Mesothelial cell of epicardium (in vitro differentiated cells): ENCODE results near the gene HLA-DOB. TPM values are rescaled to one million over a fixed set of nuclear protein-coding genes. Genes with fewer than 3 reads are reported as not detected.
A peak's percentile ranks its signal among the peaks of the same experiment; 100 is the strongest.

Source experiments
- DNase-seq, 2 experiments: peaks; one replicate each; pipeline ENCODE4 v3.0.0; 2021; ENCODE audit warnings: low spot score in 2 of 2; ENCODE audit not compliant: unreplicated experiment in 2 of 2
- H3K27ac Mint-ChIP-seq: 2 replicates; pipeline ENCODE4 v1.8.0; 2021; ENCODE audit warnings: mixed read lengths
- H3K27me3 Mint-ChIP-seq: 2 replicates; pipeline ENCODE4 v1.8.0; 2021; ENCODE audit warnings: low read depth, mixed read lengths
- H3K36me3 Mint-ChIP-seq: 2 replicates; pipeline ENCODE4 v1.8.0; 2021; ENCODE audit warnings: mixed read lengths
- H3K4me1 Mint-ChIP-seq: 2 replicates; pipeline ENCODE4 v1.8.0; 2021; ENCODE audit warnings: mixed read lengths
- H3K4me3 Mint-ChIP-seq: 2 replicates; pipeline ENCODE4 v1.8.0; 2021; ENCODE audit warnings: mild to moderate bottlenecking, moderate library complexity, mixed read lengths
- H3K9me3 Mint-ChIP-seq: 2 replicates; pipeline ENCODE4 v1.8.0; 2021; ENCODE audit warnings: mixed read lengths
- CTCF ChIP-seq: fragments of 200-600 bp; sonication (generic); IDR thresholded peaks from one replicate; pipeline ENCODE4 v1.5.0; 2021; ENCODE audit warnings: antibody characterized with exemption; ENCODE audit not compliant: unreplicated experiment
- total RNA-seq: library from RNA; stranded (reverse); gene quantifications from 3 replicates; pipeline ENCODE4 v1.2.1, GENCODE V29; 2021

Gene HLA-DOB
- total RNA-seq, 1 donor from 2014 or later, result 0.45 TPM

DNA sequence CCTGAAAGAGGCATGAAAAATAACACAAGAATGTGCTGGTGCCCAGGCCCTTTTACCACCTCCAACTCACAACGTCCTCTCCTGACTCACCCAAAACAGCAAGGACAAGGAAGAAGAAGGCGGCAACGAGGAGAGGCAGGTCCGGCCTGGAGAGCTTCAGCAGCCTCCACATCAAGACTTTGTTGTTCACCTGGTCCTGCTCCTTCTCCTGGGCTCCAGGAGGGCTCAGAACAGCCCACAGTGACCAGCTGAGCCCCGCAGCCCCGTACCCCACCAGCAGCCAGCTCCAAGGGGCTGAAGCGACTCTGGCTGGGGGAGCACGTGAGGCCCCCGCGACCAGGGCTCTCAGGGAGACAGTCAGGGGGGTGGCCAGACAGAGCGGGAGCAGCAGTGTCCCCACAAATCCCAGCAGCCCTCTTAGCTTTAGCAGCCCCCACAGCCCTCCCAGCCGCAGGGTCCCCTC lies 20.9 kb upstream of the HLA-DOB start:
- TF ChIP-seq CTCF, result no peak
- H3K4me1 Mint-ChIP-seq, result peaks cover 11% of the 10 kb centered on the region
- H3K36me3 Mint-ChIP-seq, result peaks cover 18% of the 10 kb centered on the region
- no peak overlapping the region for H3K27ac Mint-ChIP-seq
- peaks cover 11% of the 10 kb centered on the region for H3K27me3 Mint-ChIP-seq
- peak overlapping the region; percentile 87 for H3K4me3 Mint-ChIP-seq
- no peak for DNase-seq
- no peaks in the 10 kb centered on the region for H3K9me3 Mint-ChIP-seq

GRCh38 chr6:32836873-32837272 lies 20.1 kb upstream of the HLA-DOB start:
- H3K9me3 Mint-ChIP-seq, result no peaks in the 10 kb centered on the region
- no peak for TF ChIP-seq CTCF
- peaks cover 11% of the 10 kb centered on the region for H3K4me1 Mint-ChIP-seq
- no peak for DNase-seq
- peaks cover 5% of the 10 kb centered on the region for H3K27me3 Mint-ChIP-seq
- H3K36me3 Mint-ChIP-seq, result peaks cover 13% of the 10 kb centered on the region
- H3K27ac Mint-ChIP-seq, result no peak overlapping the region
- H3K4me3 Mint-ChIP-seq, result peak overlapping the region; percentile 87

DNA sequence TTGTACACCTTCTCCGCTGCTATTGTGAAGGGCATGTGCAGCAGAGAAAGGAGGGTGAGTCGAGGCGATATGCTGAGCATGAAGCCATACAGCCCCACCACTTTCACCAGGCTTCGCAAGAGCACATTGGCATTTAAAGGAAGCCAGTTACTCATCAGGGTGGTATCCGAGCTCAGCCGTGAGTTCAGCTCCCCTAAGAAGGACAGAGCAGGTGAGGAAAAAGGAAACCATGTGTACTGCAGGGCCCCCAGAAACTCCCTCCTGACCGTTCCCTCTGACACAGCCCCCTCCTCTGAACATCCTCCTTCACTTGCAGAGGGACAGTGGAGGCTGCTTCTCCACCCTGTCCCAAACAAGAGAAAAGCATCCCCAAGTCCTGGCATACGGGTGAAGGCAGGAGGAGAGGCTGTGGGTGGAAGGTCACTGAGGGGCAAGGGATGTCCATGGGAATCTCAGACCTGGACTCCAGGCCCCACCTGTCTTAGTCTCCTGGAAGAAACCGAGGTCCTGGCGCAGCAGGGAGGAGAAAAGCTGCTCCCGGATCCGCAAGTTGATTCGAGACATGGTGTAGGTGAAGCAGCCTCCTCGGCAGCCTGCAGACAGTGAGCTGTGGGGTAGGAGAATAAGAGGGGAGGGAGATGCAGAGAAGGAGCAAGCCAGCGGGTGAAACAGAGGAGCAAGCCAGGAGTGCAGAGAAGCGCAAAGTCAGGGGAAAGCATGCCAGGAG lies 18.5 kb upstream of the HLA-DOB start:
- DNase-seq, result no peak
- Mint-ChIP-seq H3K27ac (no peak overlapping the region), H3K4me1 (peaks cover 11% of the 10 kb centered on the region), H3K4me3 (no peak overlapping the region), H3K36me3 (peaks cover 10% of the 10 kb centered on the region), H3K9me3 (no peaks in the 10 kb centered on the region), H3K27me3 (no peaks in the 10 kb centered on the region)
- TF ChIP-seq CTCF, result no peak

GRCh38 chr6:32833664-32834063 lies 16.9 kb upstream of the HLA-DOB start:
- H3K4me3 Mint-ChIP-seq, result no peak overlapping the region
- DNase-seq, result no peak
- H3K27me3 Mint-ChIP-seq, result no peaks in the 10 kb centered on the region
- no peak overlapping the region for H3K27ac Mint-ChIP-seq
- H3K4me1 Mint-ChIP-seq, result peaks cover 11% of the 10 kb centered on the region
- H3K36me3 Mint-ChIP-seq, result peaks cover 17% of the 10 kb centered on the region
- no peak for TF ChIP-seq CTCF
- H3K9me3 Mint-ChIP-seq, result no peaks in the 10 kb centered on the region

GRCh38 chr6:32832535-32832934 lies 15.7 kb upstream of the HLA-DOB start:
- Mint-ChIP-seq H3K9me3 (no peaks in the 10 kb centered on the region), H3K27ac (no peak overlapping the region), H3K36me3 (peaks cover 17% of the 10 kb centered on the region), H3K4me1 (peaks cover 10% of the 10 kb centered on the region), H3K27me3 (no peaks in the 10 kb centered on the region), H3K4me3 (no peak overlapping the region)
- DNase-seq, result no peak
- no peak for TF ChIP-seq CTCF

GRCh38 chr6:32830936-32831335 lies 14.1 kb upstream of the HLA-DOB start:
- no peak overlapping the region for H3K4me3 Mint-ChIP-seq
- DNase-seq, result no peak
- H3K27me3 Mint-ChIP-seq, result peaks cover 3% of the 10 kb centered on the region
- peaks cover 17% of the 10 kb centered on the region for H3K36me3 Mint-ChIP-seq
- H3K9me3 Mint-ChIP-seq, result no peaks in the 10 kb centered on the region
- H3K4me1 Mint-ChIP-seq, result peaks cover 6% of the 10 kb centered on the region
- TF ChIP-seq CTCF, result no peak
- H3K27ac Mint-ChIP-seq, result no peak overlapping the region
